GM12875 (cell line): Measurements from ENCODE around the gene SDK1.

Experiments used
- H3K4me3 ChIP-seq: one replicate; pipeline ENCODE4 v1.5.1; 2011; ENCODE audit warnings: low read depth, low read length, control low read depth
- CTCF ChIP-seq: IDR thresholded peaks from 2 replicates; pipeline ENCODE4 v1.5.1; 2011; ENCODE audit warnings: low read depth, mild to moderate bottlenecking, control low read depth, inconsistent platforms, low read length, moderate library complexity, borderline replicate concordance; ENCODE audit not compliant: insufficient read depth

SDK1 gene

DNA sequence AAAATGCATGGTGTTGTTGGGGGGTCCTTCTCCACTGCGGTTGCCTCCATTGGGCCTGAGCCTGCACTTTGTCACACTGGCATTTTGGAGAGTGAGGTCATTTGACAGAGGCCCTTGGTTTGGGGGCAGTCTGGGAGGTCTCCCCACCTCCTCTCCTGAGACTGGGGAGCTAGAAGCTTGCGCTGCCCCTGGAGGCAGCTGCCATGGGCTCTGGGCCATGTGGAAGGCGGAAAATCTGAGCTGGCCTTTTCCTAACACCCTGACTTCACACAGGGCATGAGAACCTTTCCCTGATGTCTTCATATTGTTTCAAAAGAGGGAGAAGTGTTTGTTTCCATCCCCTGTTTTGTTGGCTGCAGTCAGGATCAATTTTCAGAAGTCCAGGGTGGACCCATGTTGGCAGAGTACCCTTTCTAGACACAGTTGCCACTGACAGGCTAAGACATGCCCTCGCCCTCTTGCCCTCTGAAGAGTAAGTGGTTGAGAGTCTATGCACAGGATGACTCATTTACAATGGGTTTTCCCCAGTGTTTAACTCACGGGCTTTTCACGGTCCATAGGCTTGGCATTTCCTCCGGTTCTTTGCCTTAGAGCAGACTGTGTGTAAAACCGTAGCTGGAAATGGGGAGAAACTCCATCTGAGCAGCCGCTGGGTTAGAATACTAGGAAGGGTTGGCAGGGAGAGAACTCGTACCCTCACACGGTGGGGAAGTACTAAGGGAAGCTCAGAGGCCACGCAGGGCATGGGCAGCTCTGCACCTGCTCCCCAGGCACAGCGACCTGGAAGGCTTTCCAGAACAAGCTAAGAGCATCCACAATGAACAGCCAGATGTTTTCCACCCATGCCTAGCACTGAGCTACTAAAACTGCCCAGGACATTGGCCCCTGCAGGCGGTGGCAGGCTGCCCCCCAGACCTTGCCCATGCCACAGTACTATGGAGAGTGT is 655.0 kb downstream of the SDK1 start:
- no peak for TF ChIP-seq CTCF
- no peak overlapping the region for H3K4me3 ChIP-seq

DNA sequence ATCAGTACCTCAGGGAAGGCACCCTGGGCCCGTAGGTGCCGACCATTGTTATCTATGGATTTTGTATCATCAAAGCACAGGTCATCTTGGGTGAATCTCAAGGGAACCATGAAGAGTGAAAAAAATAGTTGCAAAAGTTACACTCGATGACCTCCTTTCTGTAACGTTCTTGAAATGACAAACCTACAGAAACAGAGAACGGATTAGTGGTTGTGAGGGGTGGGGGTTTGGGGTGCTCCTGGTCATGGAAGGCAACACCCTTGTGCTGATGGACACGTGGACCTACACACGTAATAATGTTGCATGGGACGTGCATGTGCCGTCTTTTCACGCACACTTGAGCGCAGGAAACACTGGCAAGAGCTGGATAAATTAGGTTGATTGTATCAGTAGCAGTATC is 655.9 kb downstream of the SDK1 start:
- no peak for TF ChIP-seq CTCF
- H3K4me3 ChIP-seq = no peak overlapping the region

GRCh38 chr7:3957472-3958108 is 656.5 kb downstream of the SDK1 start:
- H3K4me3 ChIP-seq = no peak overlapping the region
- no peak for TF ChIP-seq CTCF

- no peak overlapping the region for H3K4me3 ChIP-seq
- no peak for TF ChIP-seq CTCF
These were observed 657.0 kb downstream of the SDK1 start for GRCh38 chr7:3958109-3958483.

DNA sequence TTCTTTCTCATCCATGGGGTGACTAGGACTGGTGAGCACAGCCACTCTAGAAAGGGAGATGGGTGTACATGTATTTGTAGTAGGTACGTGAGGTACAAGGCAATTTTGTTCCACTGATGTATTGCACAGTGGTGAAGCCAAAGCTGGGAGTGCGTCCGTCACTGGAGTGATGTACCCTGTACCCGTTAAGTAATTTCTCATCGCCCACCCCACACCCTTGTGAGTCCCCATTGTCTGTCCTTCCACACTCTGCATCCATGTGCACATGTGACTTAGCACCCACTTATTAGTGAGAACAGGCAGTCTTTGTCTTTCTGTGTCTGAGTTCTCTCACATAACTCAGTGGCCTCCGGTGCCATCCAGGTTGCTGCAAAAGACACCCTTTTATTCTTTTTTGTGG is 658.3 kb downstream of the SDK1 start:
- no peak for TF ChIP-seq CTCF
- no peak overlapping the region for H3K4me3 ChIP-seq

DNA sequence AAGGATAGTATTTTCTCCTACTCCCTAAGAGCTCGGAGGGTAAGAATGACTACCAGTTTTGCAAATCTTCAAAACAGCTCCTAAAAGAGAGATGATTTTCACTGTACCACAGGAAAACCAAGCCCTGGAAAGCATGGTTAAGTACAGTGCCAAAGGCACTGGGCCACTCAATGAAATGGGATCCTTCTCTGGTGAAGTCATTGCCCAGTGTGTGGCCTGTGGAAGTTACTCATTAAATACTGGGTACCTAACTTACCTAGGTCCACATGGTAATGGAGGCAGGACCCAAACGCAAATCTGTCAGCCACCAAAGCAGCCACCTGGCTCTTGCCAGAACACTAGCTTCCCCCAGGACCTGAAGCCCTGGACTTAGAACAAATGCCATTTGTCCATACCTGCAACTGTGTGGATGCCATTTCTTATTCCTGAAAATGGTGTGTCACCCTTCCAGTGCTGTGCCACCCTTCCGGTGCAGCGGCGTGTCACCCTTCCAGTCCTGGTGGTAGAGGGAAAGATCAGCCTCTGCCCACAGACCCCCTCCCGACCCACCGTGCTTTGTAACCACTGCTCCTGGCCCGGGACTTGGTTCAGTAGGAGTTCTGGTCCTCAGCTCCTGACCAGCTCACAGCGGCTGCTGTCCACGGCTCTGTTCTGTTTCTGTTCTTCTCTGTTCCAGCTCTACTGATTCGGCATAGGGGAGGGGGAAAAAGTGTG is 659.2 kb downstream of the SDK1 start:
- TF ChIP-seq CTCF = no peak

More for the DNA sequence above, 659.2 kb downstream of the SDK1 start:
- H3K4me3 ChIP-seq = no peak overlapping the region
